ENCODE results near the gene LURAP1L.

LURAP1L gene

GRCh38 chr9:12777121-12778022 is 2.6 kb downstream of the LURAP1L start:
- no peak for ATAC-seq
- no peak for DNase-seq

GRCh38 chr9:12778389-12778788 is 3.6 kb downstream of the LURAP1L start:
- ATAC-seq: no peak
- DNase-seq: no peak

GRCh38 chr9:12781226-12781733 is 6.5 kb downstream of the LURAP1L start:
- DNase-seq: no peak
- ATAC-seq: no peak

- DNase-seq (no peak), ATAC-seq (no peak)
Measured at GRCh38 chr9:12783767-12784460, 9.1 kb downstream of the LURAP1L start.

GRCh38 chr9:12784461-12785259 is 9.8 kb downstream of the LURAP1L start:
- ATAC-seq (no peak), DNase-seq (no peak)

- ATAC-seq (no peak), DNase-seq (no peak)
Measured at GRCh38 chr9:12785260-12785770, 10.5 kb downstream of the LURAP1L start.

- no peak for ATAC-seq
Measured at GRCh38 chr9:12785941-12786340, 11.1 kb downstream of the LURAP1L start.

GRCh38 chr9:12790001-12790400 is 15.2 kb downstream of the LURAP1L start:
- no peak for ATAC-seq

More at GRCh38 chr9:12785941-12786340, 11.1 kb downstream of the LURAP1L start:
- DNase-seq: no peak

GRCh38 chr9:12790883-12791282 is 16.1 kb downstream of the LURAP1L start:
- DNase-seq (no peak), ATAC-seq (no peak)

More at GRCh38 chr9:12790001-12790400, 15.2 kb downstream of the LURAP1L start:
- DNase-seq: no peak

- DNase-seq (no peak), ATAC-seq (no peak)
Measured at GRCh38 chr9:12794101-12794799, 19.4 kb downstream of the LURAP1L start.

GRCh38 chr9:12796601-12797000 is 21.8 kb downstream of the LURAP1L start:
- DNase-seq: no peak
- ATAC-seq: no peak

GRCh38 chr9:12797037-12797436 is 22.2 kb downstream of the LURAP1L start:
- ATAC-seq (no peak), DNase-seq (no peak)

GRCh38 chr9:12798066-12798770 is 23.4 kb downstream of the LURAP1L start:
- ATAC-seq (no peak), DNase-seq (no peak)

- no peak for DNase-seq
- ATAC-seq: no peak
Measured at GRCh38 chr9:12801187-12801586, 26.4 kb downstream of the LURAP1L start.

GRCh38 chr9:12801663-12802062 is 26.8 kb downstream of the LURAP1L start:
- no peak for ATAC-seq
- no peak for DNase-seq

- DNase-seq (no peak), ATAC-seq (no peak)
Measured at GRCh38 chr9:12802093-12802492, 27.3 kb downstream of the LURAP1L start.

- ATAC-seq: no peak
- DNase-seq: no peak
Measured at GRCh38 chr9:12808569-12808968, 33.7 kb downstream of the LURAP1L start.

GRCh38 chr9:12809720-12810119 is 34.9 kb downstream of the LURAP1L start:
- DNase-seq (no peak), ATAC-seq (no peak)

GRCh38 chr9:12811935-12812334 is 37.1 kb downstream of the LURAP1L start:
- no peak for ATAC-seq
- DNase-seq: no peak

GRCh38 chr9:12812710-12813109 is 37.9 kb downstream of the LURAP1L start:
- DNase-seq (no peak), ATAC-seq (no peak)

GRCh38 chr9:12813533-12813932 is 38.7 kb downstream of the LURAP1L start:
- no peak for ATAC-seq
- DNase-seq: no peak

All from stimulated activated naive CD8-positive, alpha-beta T cell treated with anti-CD3 and anti-CD28 coated beads, Interleukin-15, Interleukin-2, amounts not matched to agents 100 U/mL and 50 U/mL, for 24 hours (primary cell).